HepG2 (cell line): ENCODE measurements around the gene CNNM3. TPM values are rescaled to one million over a fixed set of nuclear protein-coding genes. Genes with fewer than 3 reads are reported as not detected.

Source experiments
- ARID5B ChIP-seq: IDR thresholded peaks from 2 replicates; pipeline ENCODE4 v1.4.0; 2020; ENCODE audit warnings: mild to moderate bottlenecking, missing genetic modification reagents
- CC2D1A ChIP-seq: sonication (generic); formaldehyde crosslinking; IDR thresholded peaks from 2 replicates; pipeline ENCODE4 v1.8.1; 2023; ENCODE audit warnings: mild to moderate bottlenecking, missing genetic modification reagents
- DNMT3B ChIP-seq: conservative IDR thresholded peaks from 2 replicates; pipeline ENCODE4 v1.6.1; 2016; ENCODE audit warnings: missing biosample characterization, control low read depth
- E2F1 ChIP-seq: sonication (generic); formaldehyde crosslinking; IDR thresholded peaks from 2 replicates; pipeline ENCODE4 v1.5.0; 2020; ENCODE audit warnings: missing genetic modification reagents
- ELF1 ChIP-seq: sonication (generic); formaldehyde crosslinking; IDR thresholded peaks from 2 replicates; pipeline ENCODE4 v1.4.0; 2020; ENCODE audit warnings: missing genetic modification reagents
- ESRRA ChIP-seq: sonication (generic); formaldehyde crosslinking; IDR thresholded peaks from 2 replicates; pipeline ENCODE4 v1.5.1; 2020; ENCODE audit warnings: mild to moderate bottlenecking, low read depth, missing genetic modification reagents
- FOXA1 ChIP-seq, 2 experiments: fragments of 450-650 bp in 1 of 2; sonication (generic) in 1 of 2; formaldehyde crosslinking in 1 of 2; IDR thresholded peaks; 2 replicates each; pipeline versions ENCODE4 v1.4.0 to v1.6.1; 2016 to 2020; ENCODE audit warnings: missing genetic modification reagents in 1 of 2
- GLI4 ChIP-seq: sonication (generic); formaldehyde crosslinking; IDR thresholded peaks from 2 replicates; pipeline ENCODE4 v1.5.1; 2020; ENCODE audit warnings: missing genetic modification reagents, mild to moderate bottlenecking, moderate library complexity, borderline replicate concordance
- HDAC1 ChIP-seq: sonication (generic); formaldehyde crosslinking; IDR thresholded peaks from 2 replicates; pipeline ENCODE4 v1.5.1; 2020; ENCODE audit warnings: mild to moderate bottlenecking, missing genetic modification reagents
- JDP2 ChIP-seq: sonication (generic); formaldehyde crosslinking; IDR thresholded peaks from 2 replicates; pipeline ENCODE4 v1.8.1; 2022; ENCODE audit warnings: missing genetic modification reagents, borderline replicate concordance
- KLF6 ChIP-seq: IDR thresholded peaks from 2 replicates; pipeline ENCODE4 v1.8.0; 2016; ENCODE audit warnings: missing biosample characterization, missing genetic modification reagents
- MYC ChIP-seq: sonication (generic); formaldehyde crosslinking; IDR thresholded peaks from 2 replicates; pipeline ENCODE4 v1.9.0; 2021; ENCODE audit warnings: missing genetic modification reagents, borderline replicate concordance
- POGK ChIP-seq: sonication (generic); formaldehyde crosslinking; conservative IDR thresholded peaks from 2 replicates; pipeline ENCODE4 v1.8.0; 2022; ENCODE audit warnings: mild to moderate bottlenecking, moderate library complexity, missing genetic modification reagents
- POLR2G ChIP-seq: fragments of 200-400 bp; formaldehyde crosslinking; IDR thresholded peaks from 2 replicates; pipeline ENCODE4 v1.6.1; 2018; ENCODE audit warnings: mild to moderate bottlenecking, low read depth, low read length, moderate library complexity
- PTBP1 ChIP-seq: fragments of 200-400 bp; formaldehyde crosslinking; IDR thresholded peaks from 2 replicates; pipeline ENCODE4 v1.6.1; 2018; ENCODE audit warnings: low read length, low read depth; ENCODE audit not compliant: poor library complexity, severe bottlenecking
- SIN3A ChIP-seq: IDR thresholded peaks from 2 replicates; pipeline ENCODE4 v1.6.1; 2011; ENCODE audit warnings: low read depth, mild to moderate bottlenecking, control low read depth, low read length, borderline replicate concordance
- TAF1 ChIP-seq: sonication (generic); formaldehyde crosslinking; IDR thresholded peaks from 2 replicates; pipeline ENCODE4 v1.4.0; 2020; ENCODE audit warnings: missing genetic modification reagents
- TBX3 ChIP-seq: fragments of 450-650 bp; IDR thresholded peaks from 2 replicates; pipeline ENCODE4 v1.6.1; 2017; ENCODE audit warnings: antibody characterized with exemption, mild to moderate bottlenecking, inconsistent platforms, borderline replicate concordance
- TRIM22 ChIP-seq: fragments of 450-650 bp; IDR thresholded peaks from 2 replicates; pipeline ENCODE4 v1.6.1; 2017
- ZNF20 ChIP-seq: sonication (generic); formaldehyde crosslinking; IDR thresholded peaks from 2 replicates; pipeline ENCODE4 v1.4.0; 2020; ENCODE audit warnings: mild to moderate bottlenecking, moderate library complexity, missing genetic modification reagents
- ZNF639 ChIP-seq: conservative IDR thresholded peaks from 2 replicates; pipeline ENCODE4 v1.6.1; 2018; ENCODE audit warnings: missing genetic modification reagents
- ZNF883 ChIP-seq: sonication (generic); formaldehyde crosslinking; IDR thresholded peaks from 2 replicates; pipeline ENCODE4 v1.5.1; 2020; ENCODE audit warnings: mild to moderate bottlenecking, missing genetic modification reagents; ENCODE audit errors: not compliant biosample characterization
- polyA plus RNA-seq, 8 experiments: library from polyadenylated mRNA; depleted of rRNA in 3 of 8; stranded (reverse) in 7 of 8; unstranded in 1 of 8; fragments of >200 nt; fragmentation: Illumina TruSeq in 4 of 8; extraction: Trizol in 4 of 8; gene quantifications; 2 replicates each; pipeline versions ENCODE4 v1.2.1 to v1.2.3, GENCODE V29; 2011 to 2016; ENCODE audit warnings: low read depth in 4 of 8, missing spikeins in 1 of 8, mixed read lengths in 1 of 8; ENCODE audit not compliant: insufficient read depth in 1 of 8
- total RNA-seq, 5 experiments: library from RNA; depleted of rRNA; stranded (reverse); fragments of >200 nt; fragmentation: Illumina TruSeq; extraction: Trizol; gene quantifications; 2 replicates each; pipeline ENCODE4 v1.2.3, GENCODE V29; 2016; ENCODE audit warnings: low read depth in 1 of 5

CNNM3 gene
- total and polyA plus RNA-seq, 2 of the 13 experiments (the other 11 are each of a cell fraction or from before 2014, with no cell fraction given): 21.2 to 27.9 TPM

- TF ChIP-seq ARID5B (CRISPR knock-in tag) (peak; percentile 42; the same call in 1 of the 2 replicates), FOXA1 (IDR thresholded peaks at IDR 0.05) (no peak), FOXA1 (CRISPR knock-in tag; IDR thresholded peaks at IDR 0.05) (0 out of 2 replicates have a peak, but pooled peaks have one; percentile 23), SIN3A (no peak), GLI4 (CRISPR knock-in tag) (no peak), DNMT3B (no peak), TAF1 (no peak), TBX3 (no peak), ZNF883 (no peak), POGK (CRISPR knock-in tag) (peak; percentile 84), ELF1 (CRISPR knock-in tag) (no peak), PTBP1 (no peak), HDAC1 (CRISPR knock-in tag) (peak; percentile 52; the same call in 1 of the 2 replicates), KLF6 (CRISPR knock-in tag) (0 out of 2 replicates have a peak, but pooled peaks have one; percentile 38), ZNF20 (CRISPR knock-in tag) (no peak), MYC (peak; percentile 31; the same call in 1 of the 2 replicates), JDP2 (CRISPR knock-in tag) (no peak), E2F1 (CRISPR knock-in tag) (no peak), TRIM22 (no peak), ZNF639 (CRISPR knock-in tag) (no peak), POLR2G (no peak), CC2D1A (CRISPR knock-in tag) (no peak), ESRRA (CRISPR knock-in tag) (peak; percentile 82)
Observed at GRCh38 chr2:96810783-96811192, 5.3 kb upstream of the CNNM3 start (continued).
